Bronchial epithelial cell (primary cell): ENCODE measurements around the gene AGFG1. TPM values are rescaled to one million over a fixed set of nuclear protein-coding genes. Genes with fewer than 3 reads are reported as not detected.

Experiments used
- DNase-seq: peaks from one replicate; pipeline ENCODE4 v3.0.0-alpha.2; 2010; ENCODE audit warnings: low read depth
- FAIRE-seq: peaks from 2 replicates; lab custom pipeline; 2011; peaks lifted over from hg19 to GRCh38; lab: Jason Lieb, UNC
- H3K27me3 ChIP-seq: 2 replicates; pipeline ENCODE4 v1.5.1; 2011; ENCODE audit warnings: low read length; ENCODE audit not compliant: control insufficient read depth, insufficient read depth
- H3K36me3 ChIP-seq: 2 replicates; pipeline ENCODE4 v1.5.1; 2011; ENCODE audit warnings: low read length; ENCODE audit not compliant: control insufficient read depth, insufficient read depth
- H3K4me3 ChIP-seq: 2 replicates; pipeline ENCODE4 v1.5.1; 2011; ENCODE audit warnings: mild to moderate bottlenecking, low read depth, low read length, control low read depth
- total RNA-seq: library from RNA; depleted of rRNA; stranded (reverse); fragments of >200 nt; gene quantifications from 2 replicates; pipeline ENCODE4 v1.2.1, GENCODE V29; 2014
- TF ChIP-seq, protein P1 (sequence below): IDR thresholded peaks from 2 replicates; pipeline ENCODE4 v1.5.1; 2011; ENCODE audit warnings: mild to moderate bottlenecking, moderate library complexity, low read length, control low read depth, inconsistent platforms; ENCODE audit not compliant: insufficient read depth, severe bottlenecking

AGFG1 gene
- total RNA-seq, 1 donor from 2014 or later: 54.8 TPM

- Histone ChIP-seq H3K36me3 (no peaks in the 10 kb centered on the region), H3K27me3 (no peaks in the 10 kb centered on the region), H3K4me3 (no peak overlapping the region)
- TF ChIP-seq, protein P1, sequence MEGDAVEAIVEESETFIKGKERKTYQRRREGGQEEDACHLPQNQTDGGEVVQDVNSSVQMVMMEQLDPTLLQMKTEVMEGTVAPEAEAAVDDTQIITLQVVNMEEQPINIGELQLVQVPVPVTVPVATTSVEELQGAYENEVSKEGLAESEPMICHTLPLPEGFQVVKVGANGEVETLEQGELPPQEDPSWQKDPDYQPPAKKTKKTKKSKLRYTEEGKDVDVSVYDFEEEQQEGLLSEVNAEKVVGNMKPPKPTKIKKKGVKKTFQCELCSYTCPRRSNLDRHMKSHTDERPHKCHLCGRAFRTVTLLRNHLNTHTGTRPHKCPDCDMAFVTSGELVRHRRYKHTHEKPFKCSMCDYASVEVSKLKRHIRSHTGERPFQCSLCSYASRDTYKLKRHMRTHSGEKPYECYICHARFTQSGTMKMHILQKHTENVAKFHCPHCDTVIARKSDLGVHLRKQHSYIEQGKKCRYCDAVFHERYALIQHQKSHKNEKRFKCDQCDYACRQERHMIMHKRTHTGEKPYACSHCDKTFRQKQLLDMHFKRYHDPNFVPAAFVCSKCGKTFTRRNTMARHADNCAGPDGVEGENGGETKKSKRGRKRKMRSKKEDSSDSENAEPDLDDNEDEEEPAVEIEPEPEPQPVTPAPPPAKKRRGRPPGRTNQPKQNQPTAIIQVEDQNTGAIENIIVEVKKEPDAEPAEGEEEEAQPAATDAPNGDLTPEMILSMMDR: no peak
- no peak for FAIRE-seq
- DNase-seq: peak; percentile 12
These were observed 104.2 kb downstream of the AGFG1 start for GRCh38 chr2:227576110-227576509.

DNA sequence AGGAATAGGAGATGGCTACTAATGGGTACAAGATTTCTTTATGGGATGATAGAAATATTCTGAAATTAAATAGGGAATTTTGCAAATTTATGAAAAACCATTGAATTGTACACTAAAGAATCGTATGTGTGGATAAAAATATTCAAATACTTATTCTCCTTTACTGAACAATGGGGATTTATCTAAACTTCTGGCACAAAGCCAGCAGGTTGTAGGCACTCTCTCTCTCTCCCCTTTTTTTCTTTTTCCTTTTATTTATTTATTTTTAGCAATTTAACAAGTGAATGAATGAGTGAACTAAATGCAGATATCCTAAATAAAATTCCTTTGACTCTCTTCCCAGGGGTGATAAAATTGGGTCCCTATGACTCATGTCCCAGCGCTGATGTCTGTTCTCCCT is 104.9 kb downstream of the AGFG1 start:
- no peaks in the 10 kb centered on the region for H3K36me3 ChIP-seq
- H3K4me3 ChIP-seq: no peak overlapping the region
- no peaks in the 10 kb centered on the region for H3K27me3 ChIP-seq
- no peak for FAIRE-seq
- no peak for DNase-seq
- TF ChIP-seq, protein P1: no peak

DNA sequence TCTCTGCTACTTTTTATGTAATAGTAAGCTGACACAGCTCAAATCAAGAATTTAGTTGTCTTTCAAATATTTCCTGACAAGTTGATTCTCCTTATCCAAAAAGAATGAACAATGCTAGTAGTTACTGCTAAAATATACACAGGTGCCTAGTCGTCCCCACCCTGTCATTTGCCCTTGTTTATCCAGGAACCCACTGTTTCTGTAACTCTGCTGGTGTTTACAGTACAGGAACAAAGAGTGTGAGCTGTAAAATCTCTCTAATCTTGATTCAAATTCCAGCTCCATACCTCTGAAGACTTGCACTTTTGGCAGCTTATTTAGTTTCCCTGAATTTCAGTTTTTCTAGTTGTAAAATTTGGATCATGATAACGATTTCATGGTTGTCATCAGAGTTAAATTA is 105.6 kb downstream of the AGFG1 start:
- TF ChIP-seq, protein P1: no peak
- DNase-seq (no peak), FAIRE-seq (no peak)
- no peaks in the 10 kb centered on the region for H3K27me3 ChIP-seq
- no peaks in the 10 kb centered on the region for H3K36me3 ChIP-seq
- no peak overlapping the region for H3K4me3 ChIP-seq

DNA sequence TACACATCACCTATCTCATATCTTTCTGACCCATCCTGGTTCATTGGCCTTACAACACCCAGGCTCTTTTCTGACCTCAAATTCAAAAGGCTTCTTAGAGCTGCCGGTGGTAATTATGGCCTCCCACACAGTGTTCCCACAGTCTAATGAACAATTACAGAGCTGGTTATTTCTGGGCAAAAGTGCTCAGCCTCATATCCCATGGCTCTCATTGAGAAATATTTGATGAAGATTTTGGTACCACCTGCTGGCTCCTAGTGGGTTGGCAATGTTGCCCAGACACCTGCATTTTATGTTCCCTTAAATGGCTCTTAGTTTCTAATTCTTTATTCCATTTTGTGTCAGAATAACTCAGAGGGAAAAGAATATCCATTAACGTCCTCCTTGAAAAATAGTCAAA is 106.7 kb downstream of the AGFG1 start:
- DNase-seq (no peak), FAIRE-seq (no peak)
- TF ChIP-seq, protein P1: no peak
- Histone ChIP-seq H3K36me3 (no peaks in the 10 kb centered on the region), H3K4me3 (no peak overlapping the region), H3K27me3 (no peaks in the 10 kb centered on the region)

- Histone ChIP-seq H3K27me3 (no peaks in the 10 kb centered on the region), H3K4me3 (no peak overlapping the region), H3K36me3 (no peaks in the 10 kb centered on the region)
- TF ChIP-seq, protein P1: no peak
- DNase-seq (no peak), FAIRE-seq (no peak)
These were observed 107.8 kb downstream of the AGFG1 start for GRCh38 chr2:227579791-227580190.

- Histone ChIP-seq H3K27me3 (no peaks in the 10 kb centered on the region), H3K4me3 (no peak overlapping the region), H3K36me3 (no peaks in the 10 kb centered on the region)
- DNase-seq: no peak
- TF ChIP-seq, protein P1: no peak
- no peak for FAIRE-seq
These were observed 110.4 kb downstream of the AGFG1 start for GRCh38 chr2:227582369-227582768.
